Brain microvascular endothelial cell (primary cell): ENCODE measurements around the gene COL25A1.
"Not testable (repeated sequence)": the region's sequence is repeated elsewhere in the genome, so short reads cannot be mapped to it uniquely, and the experiment has no call there.

Experiments used
- DNase-seq: peaks from one replicate; pipeline ENCODE4 v3.0.0-alpha.2; 2020
- H3K27ac ChIP-seq: fragments of 250-450 bp; sonication (Bioruptor Pico); 2 replicates; pipeline ENCODE4 v1.5.1; 2020; ENCODE audit warnings: mild to moderate bottlenecking, moderate library complexity
- H3K27me3 ChIP-seq: fragments of 250-450 bp; sonication (Bioruptor Pico); replicated peaks from 2 replicates; pipeline ENCODE4 v1.5.1; 2020; ENCODE audit warnings: mild to moderate bottlenecking
- H3K36me3 ChIP-seq: fragments of 250-450 bp; sonication (Bioruptor Pico); replicated peaks from 2 replicates; pipeline ENCODE4 v1.5.1; 2020; ENCODE audit warnings: mild to moderate bottlenecking
- H3K4me3 ChIP-seq: 2 replicates; pipeline ENCODE4 v1.5.1; 2011; ENCODE audit warnings: low read depth, mild to moderate bottlenecking, control low read depth, low read length, moderate library complexity
- in situ Hi-C: cut with HindIII; loops from 2 replicates; pipeline ENCODE4 v1.10.0; 2017; ENCODE audit warnings: low sequenced_read_pairs, low pct_ligation_motif_present
- TF ChIP-seq, protein P1 (sequence below): IDR thresholded peaks from 2 replicates; pipeline ENCODE4 v1.5.1; 2011; ENCODE audit warnings: low read depth, mild to moderate bottlenecking, moderate library complexity, low read length, control low read depth, inconsistent platforms; ENCODE audit errors: missing control alignments

Gene COL25A1

DNA sequence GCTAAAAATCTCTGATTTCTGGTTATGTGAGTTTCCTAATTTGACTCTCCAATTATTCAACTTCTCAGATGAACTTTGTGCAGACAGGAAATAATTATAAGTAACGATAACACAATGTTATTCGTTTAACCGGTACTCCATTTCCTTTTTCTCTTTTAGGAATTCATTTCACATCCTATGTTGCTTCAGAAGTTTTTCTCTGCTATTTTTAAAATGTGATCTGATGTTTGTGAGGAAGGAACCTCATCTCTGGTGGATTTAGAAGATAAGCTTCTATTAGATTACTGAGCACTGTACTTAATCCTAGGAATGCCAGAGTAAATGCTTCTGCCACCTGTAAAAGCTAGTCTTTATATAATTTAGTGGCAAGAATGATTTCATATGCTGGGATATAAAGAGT lies 423.7 kb downstream of the COL25A1 start:
- H3K36me3 ChIP-seq = no peaks in the 10 kb centered on the region
- in situ Hi-C loops = no loop called here
- no peak overlapping the region for H3K4me3 ChIP-seq
- no peak overlapping the region for H3K27ac ChIP-seq
- no peak for DNase-seq
- no peaks in the 10 kb centered on the region for H3K27me3 ChIP-seq
- TF ChIP-seq, protein P1, sequence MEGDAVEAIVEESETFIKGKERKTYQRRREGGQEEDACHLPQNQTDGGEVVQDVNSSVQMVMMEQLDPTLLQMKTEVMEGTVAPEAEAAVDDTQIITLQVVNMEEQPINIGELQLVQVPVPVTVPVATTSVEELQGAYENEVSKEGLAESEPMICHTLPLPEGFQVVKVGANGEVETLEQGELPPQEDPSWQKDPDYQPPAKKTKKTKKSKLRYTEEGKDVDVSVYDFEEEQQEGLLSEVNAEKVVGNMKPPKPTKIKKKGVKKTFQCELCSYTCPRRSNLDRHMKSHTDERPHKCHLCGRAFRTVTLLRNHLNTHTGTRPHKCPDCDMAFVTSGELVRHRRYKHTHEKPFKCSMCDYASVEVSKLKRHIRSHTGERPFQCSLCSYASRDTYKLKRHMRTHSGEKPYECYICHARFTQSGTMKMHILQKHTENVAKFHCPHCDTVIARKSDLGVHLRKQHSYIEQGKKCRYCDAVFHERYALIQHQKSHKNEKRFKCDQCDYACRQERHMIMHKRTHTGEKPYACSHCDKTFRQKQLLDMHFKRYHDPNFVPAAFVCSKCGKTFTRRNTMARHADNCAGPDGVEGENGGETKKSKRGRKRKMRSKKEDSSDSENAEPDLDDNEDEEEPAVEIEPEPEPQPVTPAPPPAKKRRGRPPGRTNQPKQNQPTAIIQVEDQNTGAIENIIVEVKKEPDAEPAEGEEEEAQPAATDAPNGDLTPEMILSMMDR = no peak

DNA sequence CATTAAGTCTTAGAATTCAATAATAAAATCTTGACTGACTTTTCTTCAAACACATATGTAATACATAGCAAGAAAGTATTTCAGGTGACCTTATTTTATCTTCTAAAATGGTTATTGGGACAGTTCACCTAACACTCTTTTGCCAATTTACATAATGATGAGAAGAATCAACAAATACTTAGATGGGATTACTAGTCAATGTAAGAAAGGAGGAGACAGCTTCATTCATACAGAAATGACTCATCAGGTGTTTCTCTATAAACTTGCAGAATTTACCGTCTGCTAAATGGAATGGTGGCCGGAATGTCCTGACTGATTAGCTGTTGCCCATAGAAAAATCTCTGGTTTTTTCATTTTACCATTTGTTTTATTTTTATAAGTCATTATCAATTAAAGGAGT lies 424.6 kb downstream of the COL25A1 start:
- no peak for DNase-seq
- H3K27ac ChIP-seq = no peak overlapping the region
- TF ChIP-seq, protein P1 = no peak
- H3K27me3 ChIP-seq = no peaks in the 10 kb centered on the region
- H3K36me3 ChIP-seq = no peaks in the 10 kb centered on the region
- in situ Hi-C loops = no loop called here
- no peak overlapping the region for H3K4me3 ChIP-seq

DNA sequence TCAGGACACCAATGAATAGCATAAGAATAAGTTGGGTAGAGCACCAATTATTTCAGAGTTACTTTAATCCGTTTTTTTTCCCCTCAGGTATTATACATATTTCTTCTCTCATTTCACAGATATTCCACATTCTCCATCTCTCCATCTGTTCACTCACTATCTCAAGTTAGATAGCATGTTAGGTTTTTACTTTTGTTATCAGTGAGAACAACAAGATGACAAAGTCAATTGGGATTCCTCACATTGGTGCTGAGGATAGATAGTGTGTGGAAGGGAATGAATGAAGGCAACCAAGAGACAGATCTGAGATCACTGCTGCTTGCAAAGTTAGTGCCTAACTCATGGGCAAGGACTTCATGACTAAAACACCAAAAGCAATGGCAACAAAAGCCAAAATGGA lies 427.7 kb downstream of the COL25A1 start:
- no peak for DNase-seq
- Histone ChIP-seq H3K27me3 (no peaks in the 10 kb centered on the region), H3K4me3 (no peak overlapping the region), H3K36me3 (no peaks in the 10 kb centered on the region), H3K27ac (no peak overlapping the region)
- in situ Hi-C loops = no loop called here
- TF ChIP-seq, protein P1 = no peak

DNA sequence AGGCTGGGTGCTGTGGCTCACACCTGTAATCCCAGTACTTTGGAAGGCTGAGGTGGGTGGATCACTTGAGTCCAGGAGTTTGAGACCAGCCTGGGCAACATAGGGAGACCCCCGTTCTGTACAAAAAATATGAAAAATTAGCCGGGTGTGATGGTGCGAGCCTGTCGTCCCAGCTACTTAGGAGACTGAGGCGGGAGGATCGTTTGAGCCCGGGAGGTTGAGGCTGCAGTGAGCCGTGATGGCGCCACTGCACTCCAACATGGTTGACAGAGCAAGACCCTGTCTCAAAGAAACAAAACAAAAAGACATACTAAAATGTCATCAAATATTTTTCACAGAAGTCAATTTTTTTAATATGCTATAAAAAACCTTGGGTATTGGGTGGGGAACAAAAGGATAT lies 432.5 kb downstream of the COL25A1 start:
- in situ Hi-C loops, DNase-seq, H3K27ac ChIP-seq, H3K36me3 ChIP-seq, H3K4me3 ChIP-seq, H3K27me3 ChIP-seq: not testable (repeated sequence)

DNA sequence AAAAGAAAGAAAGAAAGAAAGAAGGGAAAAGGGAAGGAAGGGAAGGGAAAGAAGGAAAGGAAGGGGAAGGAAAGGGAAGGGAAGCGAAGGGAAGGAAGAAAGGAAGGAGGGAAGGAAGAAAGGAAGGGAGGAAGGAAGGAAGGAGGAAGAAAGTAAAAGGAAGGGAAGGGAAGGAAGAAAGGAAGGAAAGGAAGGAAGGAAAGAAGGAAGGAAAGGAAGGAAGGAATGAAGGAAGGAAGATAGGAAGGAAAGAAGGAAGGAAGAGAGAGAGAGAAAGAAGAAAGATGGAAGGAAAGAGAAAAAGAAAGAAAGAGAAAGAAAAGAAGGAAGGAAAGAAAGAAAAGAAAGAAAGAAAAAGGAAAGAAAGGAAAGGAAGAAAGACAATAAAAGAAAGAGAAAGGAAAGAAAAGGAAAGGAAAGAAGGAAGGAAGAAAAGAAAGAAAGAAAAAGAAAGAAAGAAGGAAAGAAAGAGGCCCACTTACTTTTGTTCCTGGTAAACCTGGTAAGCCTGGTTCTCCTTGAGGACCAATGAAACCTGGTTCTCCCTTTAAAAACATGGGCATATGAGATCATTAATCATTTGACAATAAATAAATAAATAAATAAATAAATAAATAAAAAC lies 433.7 kb downstream of the COL25A1 start:
- Histone ChIP-seq H3K27me3 (no peaks in the 10 kb centered on the region), H3K36me3 (no peaks in the 10 kb centered on the region), H3K4me3 (no peak overlapping the region), H3K27ac (no peak overlapping the region)
- TF ChIP-seq, protein P1 = no peak
- DNase-seq = no peak
- in situ Hi-C loops = no loop called here

DNA sequence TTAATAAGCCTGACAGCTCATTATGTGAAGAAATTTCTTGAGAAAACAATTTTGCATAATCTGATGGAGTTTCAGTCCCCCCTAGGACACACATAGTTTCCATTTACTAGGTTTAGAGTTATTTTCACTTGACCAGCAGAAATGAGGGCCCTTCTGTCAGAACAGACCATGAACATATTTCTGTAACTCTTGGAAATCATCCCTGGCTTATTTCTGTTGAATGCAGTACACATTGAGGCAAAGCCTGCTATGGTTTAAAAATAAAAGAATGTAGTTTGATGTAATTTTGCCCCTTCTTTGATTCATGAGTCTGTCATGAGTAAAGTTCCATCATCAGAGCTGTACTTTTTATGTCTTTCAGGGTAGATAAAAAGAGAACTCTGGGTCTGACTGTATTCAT lies 435.0 kb downstream of the COL25A1 start:
- Histone ChIP-seq H3K4me3 (no peak overlapping the region), H3K27me3 (no peaks in the 10 kb centered on the region), H3K36me3 (no peaks in the 10 kb centered on the region), H3K27ac (no peak overlapping the region)
- in situ Hi-C loops = no loop called here
- TF ChIP-seq, protein P1 = no peak
- DNase-seq = no peak
